PFSK-1 (cell line): ENCODE data around the gene C19orf85.

Experiments used
- POLR2AphosphoS5 ChIP-seq: IDR thresholded peaks from 2 replicates; pipeline ENCODE4 v1.6.1; 2012; ENCODE audit warnings: low read depth, mild to moderate bottlenecking, control low read depth, low read length, moderate library complexity
- SIN3A ChIP-seq: IDR thresholded peaks from 2 replicates; pipeline ENCODE4 v1.6.1; 2012; ENCODE audit warnings: mild to moderate bottlenecking, low read length, moderate library complexity, borderline replicate concordance; ENCODE audit not compliant: insufficient read depth
- TF ChIP-seq, protein P1 (sequence below), 2 experiments: IDR thresholded peaks; 2 replicates each; pipeline versions ENCODE4 v1.6.1 to v1.8.0; 2011 to 2012; ENCODE audit warnings: low read depth in 2 of 2, low read length in 2 of 2, control low read depth in 1 of 2, inconsistent platforms in 1 of 2, mild to moderate bottlenecking in 1 of 2, moderate library complexity in 1 of 2; ENCODE audit not compliant: insufficient read depth in 1 of 2

DNA sequence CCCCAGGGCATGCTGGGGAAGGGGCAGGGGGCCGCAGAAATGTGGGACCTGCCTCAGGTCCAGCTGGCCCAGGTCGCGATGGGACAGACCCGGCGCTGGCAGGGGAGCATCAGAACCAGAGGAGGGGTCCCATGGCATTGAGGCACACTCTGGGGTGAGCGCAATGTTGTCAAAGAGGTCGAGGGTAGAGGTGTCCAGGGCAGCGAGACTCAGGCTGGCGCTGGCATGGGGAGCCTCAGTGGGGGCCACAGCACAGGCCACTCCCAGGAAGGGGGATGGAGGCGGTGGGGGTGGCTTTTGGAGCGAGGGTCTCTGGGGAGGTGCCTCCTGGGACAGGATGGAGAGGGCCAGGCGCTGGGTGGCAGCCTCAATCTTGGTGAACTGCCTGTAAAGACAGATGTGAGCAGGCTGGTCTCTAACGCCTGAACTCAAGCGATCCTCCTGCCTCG lies 944 bp downstream of the C19orf85 start:
- TF ChIP-seq POLR2AphosphoS5 (no peak), SIN3A (no peak)
- TF ChIP-seq, protein P1, sequence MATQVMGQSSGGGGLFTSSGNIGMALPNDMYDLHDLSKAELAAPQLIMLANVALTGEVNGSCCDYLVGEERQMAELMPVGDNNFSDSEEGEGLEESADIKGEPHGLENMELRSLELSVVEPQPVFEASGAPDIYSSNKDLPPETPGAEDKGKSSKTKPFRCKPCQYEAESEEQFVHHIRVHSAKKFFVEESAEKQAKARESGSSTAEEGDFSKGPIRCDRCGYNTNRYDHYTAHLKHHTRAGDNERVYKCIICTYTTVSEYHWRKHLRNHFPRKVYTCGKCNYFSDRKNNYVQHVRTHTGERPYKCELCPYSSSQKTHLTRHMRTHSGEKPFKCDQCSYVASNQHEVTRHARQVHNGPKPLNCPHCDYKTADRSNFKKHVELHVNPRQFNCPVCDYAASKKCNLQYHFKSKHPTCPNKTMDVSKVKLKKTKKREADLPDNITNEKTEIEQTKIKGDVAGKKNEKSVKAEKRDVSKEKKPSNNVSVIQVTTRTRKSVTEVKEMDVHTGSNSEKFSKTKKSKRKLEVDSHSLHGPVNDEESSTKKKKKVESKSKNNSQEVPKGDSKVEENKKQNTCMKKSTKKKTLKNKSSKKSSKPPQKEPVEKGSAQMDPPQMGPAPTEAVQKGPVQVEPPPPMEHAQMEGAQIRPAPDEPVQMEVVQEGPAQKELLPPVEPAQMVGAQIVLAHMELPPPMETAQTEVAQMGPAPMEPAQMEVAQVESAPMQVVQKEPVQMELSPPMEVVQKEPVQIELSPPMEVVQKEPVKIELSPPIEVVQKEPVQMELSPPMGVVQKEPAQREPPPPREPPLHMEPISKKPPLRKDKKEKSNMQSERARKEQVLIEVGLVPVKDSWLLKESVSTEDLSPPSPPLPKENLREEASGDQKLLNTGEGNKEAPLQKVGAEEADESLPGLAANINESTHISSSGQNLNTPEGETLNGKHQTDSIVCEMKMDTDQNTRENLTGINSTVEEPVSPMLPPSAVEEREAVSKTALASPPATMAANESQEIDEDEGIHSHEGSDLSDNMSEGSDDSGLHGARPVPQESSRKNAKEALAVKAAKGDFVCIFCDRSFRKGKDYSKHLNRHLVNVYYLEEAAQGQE (IDR thresholded peaks at IDR 0.05; ENCODE audit: insufficient read depth in 1 of 2, low read depth in 2 of 2, low read length in 2 of 2): no peak
